ENCODE results near the gene LCN12.

The LCN12 gene

GRCh38 chr9:136958898-136959850 is 7.1 kb downstream of the LCN12 start:
- DNase-seq: no peak

- DNase-seq: no peak
Measured at GRCh38 chr9:136960212-136960937, 8.3 kb downstream of the LCN12 start.

DNA sequence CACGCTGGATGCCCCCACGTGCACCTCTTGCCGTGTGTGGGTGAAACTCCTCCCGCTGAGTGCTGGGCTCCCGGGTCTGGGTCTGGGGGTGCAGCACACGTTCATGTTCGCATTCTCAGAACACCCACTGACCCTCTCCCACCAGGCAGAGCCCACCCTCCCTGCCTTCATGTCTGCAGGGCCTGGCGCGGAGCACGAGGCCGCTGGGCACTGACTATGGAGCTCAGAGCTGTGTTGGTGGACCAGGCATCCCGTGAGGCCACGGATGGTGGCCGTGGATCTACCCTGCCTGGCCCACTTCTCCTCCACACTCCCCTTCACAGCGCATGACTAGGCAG is 8.8 kb downstream of the LCN12 start:
- DNase-seq: no peak

DNA sequence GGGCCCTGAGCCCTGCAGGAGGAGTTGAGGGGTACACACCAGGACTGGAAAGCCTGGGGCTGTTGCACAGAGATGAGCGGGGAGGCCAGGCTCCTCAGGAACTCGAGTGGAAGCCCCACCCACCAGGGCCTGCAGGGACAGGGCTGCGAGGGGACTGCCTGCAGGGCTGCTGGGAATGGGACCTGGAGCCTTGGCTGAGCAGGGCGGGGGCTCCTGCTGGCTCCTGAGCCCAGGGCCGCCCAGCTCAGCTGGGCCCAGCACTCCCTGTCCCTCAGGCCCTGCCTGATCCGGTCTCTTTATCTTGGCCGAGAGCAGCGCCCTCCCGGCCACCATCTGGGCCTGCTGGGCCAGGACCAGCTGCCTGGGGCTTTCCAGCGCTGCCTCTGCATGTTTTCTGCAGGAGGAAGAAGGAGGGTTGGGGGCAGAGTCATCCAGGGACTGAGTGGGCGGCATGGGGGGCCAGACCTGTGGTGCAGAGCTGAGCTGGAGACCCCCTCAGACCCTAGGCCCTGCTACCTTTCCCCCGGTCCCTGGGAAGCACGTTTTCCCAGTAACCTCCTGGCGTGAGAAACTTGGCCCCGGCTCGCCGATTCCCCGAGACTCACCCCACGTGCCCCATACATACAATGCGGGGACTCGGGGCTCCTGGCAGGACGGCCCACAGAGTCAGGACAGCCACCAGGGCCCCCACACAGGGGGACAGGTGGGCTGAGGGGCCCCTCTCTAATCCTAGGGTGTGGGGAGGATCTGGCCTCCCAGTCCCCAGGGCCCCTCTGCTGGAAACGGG is 9.4 kb downstream of the LCN12 start:
- DNase-seq: no peak

DNA sequence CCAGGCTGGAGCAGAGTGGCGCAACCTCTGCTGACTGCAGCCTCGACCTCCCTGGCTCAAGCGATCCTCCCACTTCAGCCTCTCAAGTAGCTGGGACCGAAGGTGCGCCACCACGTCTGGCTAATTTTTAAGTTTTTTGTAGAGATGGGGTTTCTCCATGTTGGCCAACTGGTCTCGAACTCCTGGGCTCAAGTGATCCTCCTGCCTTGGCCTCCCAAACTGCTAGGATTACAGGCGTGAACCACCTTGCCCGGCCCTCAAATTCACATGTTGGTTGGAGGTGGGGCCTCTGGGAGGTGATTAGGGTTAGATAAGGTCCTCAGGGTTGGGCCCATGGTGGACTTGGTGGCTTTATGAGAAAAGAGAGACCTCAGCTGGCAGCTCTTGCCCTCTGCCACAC is 10.1 kb downstream of the LCN12 start:
- DNase-seq: no peak

GRCh38 chr9:136962701-136963248 is 10.7 kb downstream of the LCN12 start:
- DNase-seq: no peak

GRCh38 chr9:136963341-136963740 is 11.3 kb downstream of the LCN12 start:
- no peak for DNase-seq

- DNase-seq: no peak
Measured at GRCh38 chr9:136963751-136964150, 11.7 kb downstream of the LCN12 start.

DNA sequence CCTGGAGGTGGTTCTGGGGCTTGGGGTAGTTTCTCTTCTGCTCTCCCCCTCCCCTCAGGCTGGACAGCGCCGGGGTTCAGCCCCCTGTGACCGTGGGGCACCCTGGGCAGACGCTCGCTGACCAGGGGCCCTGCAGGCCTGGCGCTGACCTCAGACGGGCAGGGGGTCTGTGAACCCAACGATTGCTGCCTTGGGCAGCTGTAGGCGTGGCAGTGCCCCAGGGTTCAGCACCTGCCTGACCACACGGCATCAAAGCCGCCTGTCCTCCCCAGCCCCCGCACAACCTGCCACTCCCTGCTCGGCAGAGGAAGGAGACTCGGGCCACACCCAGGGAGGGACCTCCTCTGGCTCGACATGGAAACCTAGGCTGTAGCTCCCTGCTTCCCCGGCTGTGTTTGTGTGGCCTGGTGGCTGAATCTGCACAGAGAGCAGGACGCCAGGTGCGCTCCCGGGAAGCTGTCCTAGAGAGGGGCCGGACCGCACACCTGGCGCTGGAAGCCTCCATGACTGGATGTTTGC is 12.2 kb downstream of the LCN12 start:
- no peak for DNase-seq

DNA sequence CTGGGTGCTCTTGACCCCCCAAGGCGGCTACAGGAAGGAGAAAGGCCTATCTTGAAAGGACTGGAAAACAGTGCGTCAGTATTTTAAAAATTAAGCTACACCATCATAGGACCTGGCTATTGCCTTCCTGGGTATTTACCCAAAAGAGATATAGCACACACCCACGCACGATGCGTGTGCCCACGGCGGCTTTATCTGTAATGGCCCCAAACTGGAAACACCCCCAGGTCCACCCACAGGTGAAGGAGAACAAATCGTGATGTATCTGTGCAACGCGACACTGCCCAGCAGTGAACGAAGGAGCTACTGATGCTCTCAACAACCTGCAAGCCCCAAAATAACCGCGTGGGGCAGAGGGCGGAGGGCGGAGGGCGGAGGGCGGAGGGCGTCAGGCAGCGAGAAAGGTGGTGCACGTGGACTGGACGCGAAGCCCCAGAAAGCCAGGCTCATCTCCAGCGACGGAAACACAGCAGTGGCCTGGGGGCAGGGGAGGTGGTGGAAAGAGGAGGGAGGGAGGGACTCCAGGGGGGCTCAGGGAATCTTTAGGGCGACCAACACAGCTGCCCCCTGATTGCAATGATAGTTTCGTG is 12.9 kb downstream of the LCN12 start:
- no peak for DNase-seq

GRCh38 chr9:136965771-136966484 is 13.9 kb downstream of the LCN12 start:
- no peak for DNase-seq

- DNase-seq: no peak
Measured at GRCh38 chr9:136968333-136969127, 16.5 kb downstream of the LCN12 start.

- no peak for DNase-seq
Measured at GRCh38 chr9:136969150-136969549, 17.1 kb downstream of the LCN12 start.

DNA sequence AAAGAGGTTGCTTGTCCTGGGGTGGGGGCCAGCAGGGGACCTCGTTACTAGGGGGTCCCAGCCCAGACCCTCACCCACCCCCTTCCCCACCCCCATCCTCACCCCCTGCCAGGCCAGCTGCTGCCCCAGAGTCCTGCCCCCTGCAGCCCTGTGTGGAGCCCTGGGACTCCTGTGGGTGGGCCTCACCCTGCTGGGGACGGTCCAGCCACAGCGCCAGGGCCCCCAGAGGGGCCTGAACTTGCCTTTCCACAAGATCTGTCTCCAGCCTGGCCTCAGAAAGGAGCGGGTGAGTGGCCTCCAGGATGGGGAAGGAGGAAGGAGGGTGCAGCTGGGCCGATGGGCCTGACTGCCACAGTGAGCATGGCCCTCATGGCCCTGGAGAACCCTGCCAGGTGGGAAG is 17.7 kb downstream of the LCN12 start:
- DNase-seq: no peak

- DNase-seq: no peak
Measured at GRCh38 chr9:136970361-136970760, 18.3 kb downstream of the LCN12 start.

DNA sequence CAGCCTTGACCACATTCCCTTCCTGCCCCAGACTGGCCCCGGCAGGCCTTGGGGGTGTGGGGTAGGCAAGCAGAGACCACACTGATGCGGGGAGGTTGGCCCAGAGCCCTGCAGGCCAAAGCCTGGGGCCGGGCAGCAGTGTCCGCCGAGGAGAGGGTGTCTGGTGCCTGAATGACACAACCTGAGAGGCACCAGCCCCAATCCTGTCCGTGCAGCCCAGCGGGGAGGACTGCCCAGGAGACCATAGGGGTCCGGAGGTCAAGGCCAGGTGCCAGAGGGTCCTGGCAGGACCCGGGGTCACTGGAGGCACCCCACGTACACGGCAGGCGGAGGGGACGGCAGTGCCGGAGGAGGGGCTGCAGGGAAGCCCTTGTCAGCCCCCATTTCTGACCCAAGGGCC is 19.7 kb downstream of the LCN12 start:
- DNase-seq: no peak

DNA sequence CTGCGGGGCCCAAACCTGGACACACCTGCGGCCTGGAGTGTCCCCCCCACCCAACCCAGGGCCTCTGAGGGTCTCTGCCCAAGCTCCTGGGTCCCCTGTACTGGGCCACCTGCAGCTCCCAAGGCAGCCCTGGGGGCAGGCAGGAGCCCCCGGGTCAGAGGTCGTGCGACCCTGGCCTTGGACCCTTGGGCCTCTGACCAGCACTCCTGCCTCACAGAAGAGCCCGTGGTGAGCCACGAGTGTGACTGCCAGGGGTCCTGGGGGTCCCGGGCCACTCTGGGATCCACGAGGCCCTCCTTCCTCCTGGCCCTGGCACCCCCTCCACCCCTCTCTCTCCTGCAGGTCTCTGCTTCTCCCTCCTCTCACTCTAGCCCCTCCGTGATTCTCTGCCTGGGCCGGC is 20.3 kb downstream of the LCN12 start:
- DNase-seq: no peak

- DNase-seq: no peak
Measured at GRCh38 chr9:136972743-136973142, 20.7 kb downstream of the LCN12 start.

- DNase-seq: no peak
Measured at GRCh38 chr9:136973618-136974617, 21.8 kb downstream of the LCN12 start.
